ENCODE results near the gene ROGDI.

- TF ChIP-seq CTCF (IDR thresholded peaks at IDR 0.05; ENCODE audit: poor library complexity) (no peak), EZH2 (IDR thresholded peaks at IDR 0.05; ENCODE audit: borderline replicate concordance) (no peak), EZH2phosphoT487 (IDR thresholded peaks at IDR 0.05; ENCODE audit: low read depth, severe bottlenecking, unreplicated experiment) (no peak)
These were observed 1.7 kb upstream of the ROGDI start for GRCh38 chr16:4803898-4804762.

Data from hepatocyte (in vitro differentiated cells).